Loucy (cell line): ENCODE measurements around the gene DDO.

Source experiments
- H2AFZ ChIP-seq: fragments of 200-600 bp; sonication (generic); 2 replicates; pipeline ENCODE4 v1.6.0; 2016; ENCODE audit warnings: antibody characterized with exemption, mild to moderate bottlenecking, low read length, moderate library complexity
- H3F3A ChIP-seq: fragments of 200-600 bp; 2 replicates; pipeline ENCODE4 v1.6.0; 2016; ENCODE audit warnings: antibody characterized with exemption, low read depth, mild to moderate bottlenecking
- H3K27me3 ChIP-seq: fragments of 200-600 bp; sonication (generic); 2 replicates; pipeline ENCODE4 v1.6.1; 2014; ENCODE audit warnings: low read length, mild to moderate bottlenecking; ENCODE audit not compliant: insufficient read depth, poor library complexity, severe bottlenecking
- H3K36me3 ChIP-seq: fragments of 200-600 bp; sonication (generic); 2 replicates; pipeline ENCODE4 v1.6.1; 2016; ENCODE audit warnings: low read length; ENCODE audit not compliant: insufficient read depth
- H3K4me1 ChIP-seq: fragments of 200-600 bp; sonication (generic); 2 replicates; pipeline ENCODE4 v1.5.1; 2014; ENCODE audit warnings: low read length, mild to moderate bottlenecking; ENCODE audit not compliant: insufficient read depth, poor library complexity, severe bottlenecking
- H3K4me2 ChIP-seq: fragments of 200-600 bp; sonication (generic); 2 replicates; pipeline ENCODE4 v1.6.0; 2014; ENCODE audit warnings: antibody characterized with exemption, low read length, low read depth, mild to moderate bottlenecking; ENCODE audit not compliant: poor library complexity, severe bottlenecking
- H3K4me3 ChIP-seq: fragments of 200-600 bp; sonication (generic); 2 replicates; pipeline ENCODE4 v1.5.1; 2014; ENCODE audit warnings: low read length, mild to moderate bottlenecking, mixed read lengths; ENCODE audit not compliant: poor library complexity, severe bottlenecking
- H3K79me2 ChIP-seq: fragments of 200-600 bp; sonication (generic); 2 replicates; pipeline ENCODE4 v1.6.1; 2014; ENCODE audit warnings: low read length; ENCODE audit not compliant: insufficient read depth
- H3K9ac ChIP-seq: fragments of 200-600 bp; sonication (generic); 2 replicates; pipeline ENCODE4 v1.6.0; 2014; ENCODE audit warnings: mild to moderate bottlenecking, low read depth, low read length, moderate library complexity; ENCODE audit not compliant: poor library complexity, severe bottlenecking
- H3K9me2 ChIP-seq: fragments of 200-600 bp; sonication (generic); replicated peaks from 2 replicates; pipeline ENCODE4 v1.6.1; 2016; ENCODE audit warnings: low read depth, low read length, mixed read lengths
- H3K9me3 ChIP-seq: fragments of 200-600 bp; sonication (generic); 2 replicates; pipeline ENCODE4 v1.6.1; 2014; ENCODE audit warnings: mild to moderate bottlenecking, antibody characterized with exemption, low read length, low read depth; ENCODE audit not compliant: insufficient read depth
- H4K20me1 ChIP-seq: fragments of 200-600 bp; sonication (generic); 2 replicates; pipeline ENCODE4 v1.6.0; 2014; ENCODE audit warnings: antibody characterized with exemption, low read length, mild to moderate bottlenecking; ENCODE audit not compliant: insufficient read depth, poor library complexity, severe bottlenecking
- CTCF ChIP-seq: fragments of 200-600 bp; sonication (generic); conservative IDR thresholded peaks from 2 replicates; pipeline ENCODE4 v1.5.1; 2014; ENCODE audit warnings: mild to moderate bottlenecking, antibody characterized with exemption, low read length
- EZH2phosphoT487 ChIP-seq: fragments of 200-600 bp; IDR thresholded peaks from 2 replicates; pipeline ENCODE4 v1.6.1; 2018; ENCODE audit warnings: antibody characterized with exemption, mild to moderate bottlenecking, moderate library complexity, borderline replicate concordance

DDO gene

GRCh38 chr6:110355727-110356126 lies 59.6 kb downstream of the DDO start:
- Histone ChIP-seq H4K20me1 (no peaks in the 10 kb centered on the region), H3K79me2 (no peaks in the 10 kb centered on the region), H3K9me2 (no peaks in the 10 kb centered on the region), H3K27me3 (no peaks in the 10 kb centered on the region), H3K4me3 (no peak overlapping the region), H2AFZ (no peak overlapping the region), H3K4me2 (no peak overlapping the region), H3K36me3 (no peaks in the 10 kb centered on the region), H3K9ac (no peak overlapping the region), H3K9me3 (no peaks in the 10 kb centered on the region), H3F3A (no peaks in the 10 kb centered on the region), H3K4me1 (peaks cover 12% of the 10 kb centered on the region)
- no peak for TF ChIP-seq EZH2phosphoT487
- TF ChIP-seq CTCF, result no peak

GRCh38 chr6:110355022-110355421 lies 60.4 kb downstream of the DDO start:
- Histone ChIP-seq H4K20me1 (no peaks in the 10 kb centered on the region), H3K27me3 (no peaks in the 10 kb centered on the region)

GRCh38 chr6:110354153-110354552 lies 61.2 kb downstream of the DDO start:
- TF ChIP-seq CTCF (no peak), EZH2phosphoT487 (no peak)

More at GRCh38 chr6:110355022-110355421, 60.4 kb downstream of the DDO start:
- Histone ChIP-seq H3K9ac (no peak overlapping the region), H3K36me3 (no peaks in the 10 kb centered on the region), H3K4me1 (peaks cover 5% of the 10 kb centered on the region), H3F3A (no peaks in the 10 kb centered on the region), H3K9me3 (no peaks in the 10 kb centered on the region), H3K79me2 (no peaks in the 10 kb centered on the region), H3K4me2 (no peak overlapping the region), H3K9me2 (no peaks in the 10 kb centered on the region), H2AFZ (no peak overlapping the region), H3K4me3 (no peak overlapping the region)
- TF ChIP-seq CTCF, result no peak
- TF ChIP-seq EZH2phosphoT487, result no peak

More at GRCh38 chr6:110354153-110354552, 61.2 kb downstream of the DDO start:
- Histone ChIP-seq H2AFZ (no peak overlapping the region), H3K79me2 (no peaks in the 10 kb centered on the region), H4K20me1 (no peaks in the 10 kb centered on the region), H3K9ac (no peak overlapping the region), H3K4me1 (peaks cover 4% of the 10 kb centered on the region), H3K36me3 (no peaks in the 10 kb centered on the region), H3K27me3 (no peaks in the 10 kb centered on the region), H3F3A (no peaks in the 10 kb centered on the region), H3K9me3 (no peaks in the 10 kb centered on the region), H3K4me2 (no peak overlapping the region), H3K4me3 (no peak overlapping the region), H3K9me2 (no peaks in the 10 kb centered on the region)
